Caco-2 (cell line): ENCODE measurements around the gene PRPH2. TPM values are rescaled to one million over a fixed set of nuclear protein-coding genes. Genes with fewer than 3 reads are reported as not detected.

Experiments
- BruUV-seq: library from RNA; stranded (reverse); fragments of 400-500 nt; replicated peaks from 2 replicates; lab custom pipeline; 2021; lab: Mats Ljungman, UMichigan
- CTCF ChIA-PET: fragments of 300-600 bp; sonication (Branson Sonifier 250); formaldehyde crosslinking; loops from one replicate; lab custom pipeline; 2022; ENCODE audit warnings: antibody characterized with exemption; lab: Charles Lee
- POLR2A ChIA-PET: fragments of 300-600 bp; sonication (Branson Sonifier 250); formaldehyde crosslinking; loops from one replicate; lab custom pipeline; 2022; ENCODE audit warnings: antibody characterized with exemption; lab: Charles Lee
- DNase-seq, 2 experiments: peaks; one replicate each; pipeline versions ENCODE4 v3.0.0 to v3.0.0-alpha.2; 2020 to 2022
- H3K27me3 ChIP-seq: replicated peaks from 2 replicates; pipeline ENCODE4 v1.6.0; 2011; ENCODE audit warnings: low read length; ENCODE audit not compliant: control insufficient read depth, insufficient read depth
- H3K36me3 ChIP-seq: 2 replicates; pipeline ENCODE4 v1.5.1; 2011; ENCODE audit warnings: low read length; ENCODE audit not compliant: control insufficient read depth, insufficient read depth
- H3K4me1 ChIP-seq: fragments of 250-450 bp; sonication (Bioruptor Pico); 2 replicates; pipeline ENCODE4 v1.5.1; 2020; ENCODE audit warnings: mild to moderate bottlenecking
- H3K4me3 ChIP-seq: 2 replicates; pipeline ENCODE4 v1.5.1; 2011; ENCODE audit warnings: low read depth, mild to moderate bottlenecking, control low read depth, low read length
- H3K9me3 ChIP-seq: fragments of 250-450 bp; sonication (Bioruptor Pico); 2 replicates; pipeline ENCODE4 v1.5.1; 2020; ENCODE audit warnings: mild to moderate bottlenecking, moderate library complexity
- H3K27ac Mint-ChIP-seq: one replicate; pipeline ENCODE4 v1.8.0; 2022; ENCODE audit warnings: mixed read lengths; ENCODE audit not compliant: unreplicated experiment
- H3K27me3 Mint-ChIP-seq: one replicate; pipeline ENCODE4 v1.8.0; 2022; ENCODE audit warnings: mixed read lengths; ENCODE audit not compliant: insufficient read depth, unreplicated experiment
- H3K36me3 Mint-ChIP-seq: one replicate; pipeline ENCODE4 v1.8.0; 2022; ENCODE audit warnings: mild to moderate bottlenecking, mixed read lengths; ENCODE audit not compliant: insufficient read depth, unreplicated experiment
- H3K4me1 Mint-ChIP-seq: one replicate; pipeline ENCODE4 v1.8.0; 2022; ENCODE audit warnings: low read depth, mixed read lengths; ENCODE audit not compliant: unreplicated experiment
- H3K4me3 Mint-ChIP-seq: one replicate; pipeline ENCODE4 v1.8.0; 2022; ENCODE audit warnings: mild to moderate bottlenecking, moderate library complexity, mixed read lengths; ENCODE audit not compliant: unreplicated experiment
- H3K9me3 Mint-ChIP-seq: one replicate; pipeline ENCODE4 v1.8.0; 2022; ENCODE audit warnings: mixed read lengths; ENCODE audit not compliant: unreplicated experiment
- intact Hi-C: fragments of 100-400 bp; cut with micrococcal nuclease; formaldehyde crosslinking; loops from one replicate; pipeline ENCODE4 v1.10.0; 2022; ENCODE audit not compliant: unreplicated experiment
- total RNA-seq: library from RNA; stranded (reverse); gene quantifications from 2 replicates; pipeline ENCODE4 v1.2.3, GENCODE V29; 2022
- TF ChIP-seq, protein P1 (sequence below), 2 experiments: fragments of 200-600 bp in 1 of 2; IDR thresholded peaks; 1 replicate in 1 of 2; 2 replicates in 1 of 2; pipeline versions ENCODE4 v1.5.1 to v1.8.0; 2011 to 2022; ENCODE audit warnings: antibody characterized with exemption in 1 of 2, control low read depth in 1 of 2, inconsistent platforms in 1 of 2, low read depth in 1 of 2, low read length in 1 of 2, mild to moderate bottlenecking in 1 of 2, moderate library complexity in 1 of 2; ENCODE audit not compliant: insufficient read depth in 1 of 2, severe bottlenecking in 1 of 2, unreplicated experiment in 1 of 2

PRPH2 gene
- total RNA-seq, 1 experiment from 2014 or later, result not detected

GRCh38 chr6:42698217-42698616 lies 24.2 kb downstream of the PRPH2 start:
- no peak overlapping the region for H3K27ac Mint-ChIP-seq
- CTCF ChIA-PET, result no interaction called here
- POLR2A ChIA-PET, result no interaction called here

DNA sequence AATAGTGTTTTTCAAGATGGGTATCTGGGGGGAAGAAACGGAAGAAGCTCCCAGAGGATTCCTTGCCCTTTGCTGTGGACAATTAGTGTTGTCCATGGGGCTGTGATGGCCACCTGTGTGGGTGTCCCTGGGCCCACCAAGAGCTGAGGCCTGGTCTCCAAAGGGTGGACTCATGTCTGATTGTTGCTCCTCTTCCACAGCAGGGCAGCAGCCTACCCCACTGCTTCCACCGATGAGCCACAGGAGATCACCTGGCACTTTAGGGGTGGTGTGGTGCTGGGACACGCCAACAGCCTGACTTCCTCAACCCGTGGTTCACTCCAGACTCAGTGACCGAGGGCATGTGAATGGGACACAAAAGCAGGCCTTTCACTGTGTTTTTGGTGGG lies 25.1 kb downstream of the PRPH2 start:
- Histone ChIP-seq H3K9me3 (no peaks in the 10 kb centered on the region), H3K27me3 (no peaks in the 10 kb centered on the region), H3K4me3 (no peak overlapping the region), H3K4me1 (no peaks in the 10 kb centered on the region), H3K36me3 (no peaks in the 10 kb centered on the region)
- Mint-ChIP-seq H3K4me1 (no peaks in the 10 kb centered on the region), H3K27ac (no peak overlapping the region), H3K4me3 (no peak overlapping the region), H3K9me3 (no peaks in the 10 kb centered on the region), H3K36me3 (peaks cover 38% of the 10 kb centered on the region), H3K27me3 (no peaks in the 10 kb centered on the region)
- no peak for DNase-seq
- CTCF ChIA-PET, result no interaction called here
- intact Hi-C loops, result no loop called here
- no TSS peak for BruUV-seq
- TF ChIP-seq, protein P1, sequence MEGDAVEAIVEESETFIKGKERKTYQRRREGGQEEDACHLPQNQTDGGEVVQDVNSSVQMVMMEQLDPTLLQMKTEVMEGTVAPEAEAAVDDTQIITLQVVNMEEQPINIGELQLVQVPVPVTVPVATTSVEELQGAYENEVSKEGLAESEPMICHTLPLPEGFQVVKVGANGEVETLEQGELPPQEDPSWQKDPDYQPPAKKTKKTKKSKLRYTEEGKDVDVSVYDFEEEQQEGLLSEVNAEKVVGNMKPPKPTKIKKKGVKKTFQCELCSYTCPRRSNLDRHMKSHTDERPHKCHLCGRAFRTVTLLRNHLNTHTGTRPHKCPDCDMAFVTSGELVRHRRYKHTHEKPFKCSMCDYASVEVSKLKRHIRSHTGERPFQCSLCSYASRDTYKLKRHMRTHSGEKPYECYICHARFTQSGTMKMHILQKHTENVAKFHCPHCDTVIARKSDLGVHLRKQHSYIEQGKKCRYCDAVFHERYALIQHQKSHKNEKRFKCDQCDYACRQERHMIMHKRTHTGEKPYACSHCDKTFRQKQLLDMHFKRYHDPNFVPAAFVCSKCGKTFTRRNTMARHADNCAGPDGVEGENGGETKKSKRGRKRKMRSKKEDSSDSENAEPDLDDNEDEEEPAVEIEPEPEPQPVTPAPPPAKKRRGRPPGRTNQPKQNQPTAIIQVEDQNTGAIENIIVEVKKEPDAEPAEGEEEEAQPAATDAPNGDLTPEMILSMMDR (IDR thresholded peaks at IDR 0.05; ENCODE audit: insufficient read depth in 1 of 2, low read depth in 1 of 2, low read length in 1 of 2, severe bottlenecking in 1 of 2, unreplicated experiment in 1 of 2), result no peak
- POLR2A ChIA-PET, result no interaction called here

More at GRCh38 chr6:42698217-42698616, 24.2 kb downstream of the PRPH2 start:
- Histone ChIP-seq H3K27me3 (no peaks in the 10 kb centered on the region), H3K4me1 (no peaks in the 10 kb centered on the region), H3K36me3 (no peaks in the 10 kb centered on the region), H3K9me3 (no peaks in the 10 kb centered on the region), H3K4me3 (no peak overlapping the region)
- TF ChIP-seq, protein P1 (IDR thresholded peaks at IDR 0.05; ENCODE audit: insufficient read depth in 1 of 2, low read depth in 1 of 2, low read length in 1 of 2, severe bottlenecking in 1 of 2, unreplicated experiment in 1 of 2), result no peak
- peaks cover 32% of the 10 kb centered on the region for H3K36me3 Mint-ChIP-seq
- no TSS peak for BruUV-seq
- no peaks in the 10 kb centered on the region for H3K27me3 Mint-ChIP-seq
- intact Hi-C loops, result no loop called here
- no peaks in the 10 kb centered on the region for H3K4me1 Mint-ChIP-seq
- no peaks in the 10 kb centered on the region for H3K9me3 Mint-ChIP-seq
- H3K4me3 Mint-ChIP-seq, result no peak overlapping the region
- no peak for DNase-seq

GRCh38 chr6:42696526-42697267 lies 25.7 kb downstream of the PRPH2 start:
- Mint-ChIP-seq H3K36me3 (peaks cover 39% of the 10 kb centered on the region), H3K27ac (no peak overlapping the region), H3K4me1 (no peaks in the 10 kb centered on the region), H3K9me3 (no peaks in the 10 kb centered on the region), H3K4me3 (no peak overlapping the region), H3K27me3 (no peaks in the 10 kb centered on the region)
- ChIA-PET POLR2A (no interaction called here), CTCF (no interaction called here)
- TF ChIP-seq, protein P1 (IDR thresholded peaks at IDR 0.05; ENCODE audit: insufficient read depth in 1 of 2, low read depth in 1 of 2, low read length in 1 of 2, severe bottlenecking in 1 of 2, unreplicated experiment in 1 of 2), result no peak
- no TSS peak for BruUV-seq
- Histone ChIP-seq H3K9me3 (no peaks in the 10 kb centered on the region), H3K4me1 (no peaks in the 10 kb centered on the region), H3K27me3 (no peaks in the 10 kb centered on the region), H3K4me3 (no peak overlapping the region), H3K36me3 (no peaks in the 10 kb centered on the region)
- intact Hi-C loops, result no loop called here
- no peak for DNase-seq
